ACC112 (cell line): ENCODE data around the gene LEFTY1.
"Not testable (repeated sequence)": the region's sequence is repeated elsewhere in the genome, so short reads cannot be mapped to it uniquely, and the experiment has no call there.

Experiments
- H2AFZ ChIP-seq: fragments of 200-600 bp; sonication (generic); one replicate; pipeline ENCODE4 v1.6.0; 2017; ENCODE audit warnings: antibody characterized with exemption, low read length; ENCODE audit not compliant: unreplicated experiment
- H3K27ac ChIP-seq: fragments of 200-600 bp; sonication (generic); 2 replicates; pipeline ENCODE4 v1.5.1; 2014; ENCODE audit warnings: low read depth, mild to moderate bottlenecking, antibody characterized with exemption, low read length, moderate library complexity
- H3K27me3 ChIP-seq: fragments of 200-600 bp; sonication (generic); 2 replicates; pipeline ENCODE4 v1.6.1; 2014; ENCODE audit warnings: mild to moderate bottlenecking, antibody characterized with exemption, low read length, moderate library complexity, mixed read lengths; ENCODE audit not compliant: insufficient read depth
- H3K36me3 ChIP-seq: fragments of 200-600 bp; sonication (generic); 2 replicates; pipeline ENCODE4 v1.6.1; 2016; ENCODE audit warnings: mild to moderate bottlenecking, antibody characterized with exemption, low read length, moderate library complexity, mixed read lengths; ENCODE audit not compliant: insufficient read depth
- H3K4me1 ChIP-seq: fragments of 200-600 bp; sonication (generic); one replicate; pipeline ENCODE4 v1.6.1; 2016; ENCODE audit warnings: low read length, mixed read lengths; ENCODE audit not compliant: insufficient read depth, unreplicated experiment, control insufficient read depth
- H3K4me3 ChIP-seq: fragments of 200-600 bp; sonication (generic); 2 replicates; pipeline ENCODE4 v1.5.1; 2014; ENCODE audit warnings: mild to moderate bottlenecking, low read depth, low read length
- H3K79me2 ChIP-seq: fragments of 200-600 bp; sonication (generic); one replicate; pipeline ENCODE4 v1.6.0; 2016; ENCODE audit warnings: low read length; ENCODE audit not compliant: control insufficient read depth, unreplicated experiment, insufficient read depth

LEFTY1 gene

DNA sequence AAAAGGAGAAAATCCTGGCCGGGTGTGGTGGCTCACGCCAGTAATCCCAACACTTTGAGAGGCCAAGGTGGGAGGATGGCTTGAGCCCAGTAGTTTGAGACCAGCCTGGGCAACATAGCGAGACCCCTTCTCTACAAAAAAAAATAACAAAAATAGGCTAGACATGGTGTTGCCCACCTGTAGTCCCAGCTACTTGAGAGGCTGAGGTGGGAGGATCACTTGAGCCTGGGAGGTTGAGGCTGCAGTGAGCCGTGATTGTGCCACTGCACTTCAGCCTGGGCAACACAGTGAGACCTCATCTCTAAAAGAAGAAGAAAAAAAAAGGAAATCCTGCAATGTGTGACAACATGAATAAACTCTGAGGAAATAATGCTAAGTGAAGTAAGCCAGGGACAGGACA, 52.6 kb downstream of the LEFTY1 start:
- not testable (repeated sequence) for H3K27me3 ChIP-seq, H3K4me3 ChIP-seq, H3K79me2 ChIP-seq, H2AFZ ChIP-seq, H3K36me3 ChIP-seq, H3K27ac ChIP-seq
- H3K4me1 ChIP-seq: peaks cover 15% of the 10 kb centered on the region
